ENCODE results near the gene FMOD.

FMOD gene

GRCh38 chr1:203304919-203305808 lies 45.8 kb downstream of the FMOD start, which contains the start of gene BTG2 (continued):
- no peak for TF ChIP-seq PBX3 (CRISPR knock-in tag; IDR thresholded peaks at IDR 0.05)
- TF ChIP-seq ZNF169 (tag by site-specific recombination; IDR thresholded peaks at IDR 0.05), result no peak
- TF ChIP-seq ZNF155 (tag by site-specific recombination; IDR thresholded peaks at IDR 0.05), result no peak
- peak; percentile 60 for TF ChIP-seq SP7 (tag by site-specific recombination; IDR thresholded peaks at IDR 0.05)
- TF ChIP-seq ZNF416 (tag by site-specific recombination; IDR thresholded peaks at IDR 0.05), result no peak
- TF ChIP-seq ZNF501 (tag by site-specific recombination; IDR thresholded peaks at IDR 0.05), result peak; percentile 74
- no peak for TF ChIP-seq ZNF707 (tag by site-specific recombination; IDR thresholded peaks at IDR 0.05)
- no peak for TF ChIP-seq ZBTB1 (tag by site-specific recombination; IDR thresholded peaks at IDR 0.05)
- no peak for TF ChIP-seq ZNF248 (tag by site-specific recombination; IDR thresholded peaks at IDR 0.05)
- TF ChIP-seq ZNF830 (tag by site-specific recombination; IDR thresholded peaks at IDR 0.05; ENCODE audit: low read depth), result no peak
- TF ChIP-seq ZNF23 (tag by site-specific recombination; IDR thresholded peaks at IDR 0.05; ENCODE audit: borderline replicate concordance), result no peak
- no peak for TF ChIP-seq YY1 (tag by site-specific recombination; IDR thresholded peaks at IDR 0.05)
- no peak for TF ChIP-seq ZNF266 (tag by site-specific recombination; IDR thresholded peaks at IDR 0.05; ENCODE audit: low read depth)
- TF ChIP-seq ZNF175 (tag by site-specific recombination; IDR thresholded peaks at IDR 0.05), result no peak
- peak; percentile 27 for TF ChIP-seq ZNF394 (tag by site-specific recombination; IDR thresholded peaks at IDR 0.05; ENCODE audit: borderline replicate concordance)
- TF ChIP-seq ZNF239 (tag by site-specific recombination; IDR thresholded peaks at IDR 0.05), result peak; percentile 44; the same call in 1 of the 2 replicates
- no peak for TF ChIP-seq ZNF791 (tag by site-specific recombination; IDR thresholded peaks at IDR 0.05)
- no peak for TF ChIP-seq ZNF350 (tag by site-specific recombination; IDR thresholded peaks at IDR 0.05)
- TF ChIP-seq HIC1 (tag by site-specific recombination; IDR thresholded peaks at IDR 0.05), result peak; percentile 81
- TF ChIP-seq ZNF792 (tag by site-specific recombination; IDR thresholded peaks at IDR 0.05), result 0 out of 2 replicates have a peak, but pooled peaks have one; percentile 35
- TF ChIP-seq ZNF585B (tag by site-specific recombination; IDR thresholded peaks at IDR 0.05), result no peak
- no peak for TF ChIP-seq ZNF48 (tag by site-specific recombination; IDR thresholded peaks at IDR 0.05)
- no peak for TF ChIP-seq ZNF157 (tag by site-specific recombination; IDR thresholded peaks at IDR 0.05)
- no peak; the same call in 1 of the 2 replicates for TF ChIP-seq ZNF341 (tag by site-specific recombination; IDR thresholded peaks at IDR 0.05; ENCODE audit: low read depth)
- TF ChIP-seq ZNF677 (tag by site-specific recombination; IDR thresholded peaks at IDR 0.05), result no peak
- TF ChIP-seq ZNF548 (tag by site-specific recombination; IDR thresholded peaks at IDR 0.05), result no peak
- TF ChIP-seq ZNF26 (tag by site-specific recombination; IDR thresholded peaks at IDR 0.05), result no peak
- TF ChIP-seq ZNF776 (tag by site-specific recombination; IDR thresholded peaks at IDR 0.05; ENCODE audit: borderline replicate concordance), result no peak
- TF ChIP-seq ZBTB7A (tag by site-specific recombination; IDR thresholded peaks at IDR 0.05; ENCODE audit: low read depth), result peak; percentile 75; the same call in 1 of the 2 replicates
- no peak for TF ChIP-seq INSM2 (tag by site-specific recombination; IDR thresholded peaks at IDR 0.05)
- no peak for TF ChIP-seq ZNF555 (tag by site-specific recombination; conservative IDR thresholded peaks at IDR 0.05)
- no peak for TF ChIP-seq ZNF558 (tag by site-specific recombination; IDR thresholded peaks at IDR 0.05)
